Osteoblast (primary cell): Measurements from ENCODE around the gene KCNH6. TPM values are rescaled to one million over a fixed set of nuclear protein-coding genes. Genes with fewer than 3 reads are reported as not detected.

ENCODE experiments used
- DNase-seq: peaks from one replicate; pipeline ENCODE4 v3.0.0; 2011; ENCODE audit warnings: low spot score, mixed read lengths; ENCODE audit not compliant: insufficient read length; ENCODE audit errors: missing footprints
- H2AFZ ChIP-seq: 2 replicates; pipeline ENCODE4 v1.6.0; 2011; ENCODE audit warnings: mild to moderate bottlenecking, low read length
- H3K27ac ChIP-seq: 2 replicates; pipeline ENCODE4 v1.5.1; 2011; ENCODE audit warnings: mild to moderate bottlenecking, low read depth, low read length, moderate library complexity
- H3K27me3 ChIP-seq: 2 replicates; pipeline ENCODE4 v1.6.0; 2012; ENCODE audit warnings: mild to moderate bottlenecking, control low read depth, inconsistent platforms, low read length, moderate library complexity; ENCODE audit not compliant: insufficient read depth
- H3K36me3 ChIP-seq: 2 replicates; pipeline ENCODE4 v1.5.1; 2011; ENCODE audit warnings: mild to moderate bottlenecking, low read length, control low read depth, moderate library complexity; ENCODE audit not compliant: insufficient read depth
- H3K4me1 ChIP-seq: 2 replicates; pipeline ENCODE4 v1.5.1; 2011; ENCODE audit warnings: mild to moderate bottlenecking, low read length, control low read depth, moderate library complexity; ENCODE audit not compliant: insufficient read depth
- H3K4me2 ChIP-seq: 2 replicates; pipeline ENCODE4 v1.6.0; 2011; ENCODE audit warnings: mild to moderate bottlenecking, low read length; ENCODE audit not compliant: insufficient read depth
- H3K4me3 ChIP-seq: fragments of 200-600 bp; sonication (generic); 3 replicates; pipeline ENCODE4 v1.5.1; 2012; ENCODE audit warnings: mild to moderate bottlenecking, low read length, inconsistent platforms; ENCODE audit not compliant: insufficient read depth
- H3K79me2 ChIP-seq: 2 replicates; pipeline ENCODE4 v1.6.0; 2012; ENCODE audit warnings: mild to moderate bottlenecking, low read length, control low read depth, inconsistent platforms; ENCODE audit not compliant: insufficient read depth
- H3K9me3 ChIP-seq: 2 replicates; pipeline ENCODE4 v1.5.1; 2011; ENCODE audit warnings: low read depth, low read length, control low read depth
- H4K20me1 ChIP-seq: 2 replicates; pipeline ENCODE4 v1.6.0; 2012; ENCODE audit warnings: mild to moderate bottlenecking, low read length, control low read depth; ENCODE audit not compliant: insufficient read depth
- CTCF ChIP-seq: IDR thresholded peaks from 2 replicates; pipeline ENCODE4 v1.5.1; 2011; ENCODE audit warnings: mild to moderate bottlenecking, low read depth, low read length, moderate library complexity; ENCODE audit errors: extremely low read depth
- total RNA-seq: library from RNA; depleted of rRNA; stranded (reverse); fragments of >200 nt; gene quantifications from 2 replicates; pipeline ENCODE4 v1.2.3, GENCODE V29; 2012

KCNH6 gene
- total RNA-seq, 1 donor, result not detected

GRCh38 chr17:63519116-63519881 lies 3.9 kb upstream of the KCNH6 start:
- Histone ChIP-seq H3K36me3 (no peaks in the 10 kb centered on the region), H2AFZ (no peak overlapping the region), H3K9me3 (no peaks in the 10 kb centered on the region), H3K4me1 (peaks cover 9% of the 10 kb centered on the region), H3K4me3 (no peak overlapping the region), H3K27me3 (peaks cover 19% of the 10 kb centered on the region), H3K79me2 (no peaks in the 10 kb centered on the region), H4K20me1 (no peaks in the 10 kb centered on the region), H3K4me2 (no peak overlapping the region), H3K27ac (no peak overlapping the region)
- no peak for TF ChIP-seq CTCF
- no peak for DNase-seq

- Histone ChIP-seq H2AFZ (no peak overlapping the region), H3K4me3 (no peak overlapping the region), H3K9me3 (no peaks in the 10 kb centered on the region), H4K20me1 (no peaks in the 10 kb centered on the region), H3K79me2 (no peaks in the 10 kb centered on the region), H3K4me2 (no peak overlapping the region), H3K4me1 (peaks cover 9% of the 10 kb centered on the region), H3K36me3 (no peaks in the 10 kb centered on the region), H3K27me3 (peaks cover 19% of the 10 kb centered on the region), H3K27ac (no peak overlapping the region)
- DNase-seq, result peak; percentile 50
- TF ChIP-seq CTCF, result no peak
Measured at GRCh38 chr17:63519972-63520882, 2.9 kb upstream of the KCNH6 start.

GRCh38 chr17:63524051-63524450 lies 893 bp downstream of the KCNH6 start:
- H3K36me3 ChIP-seq, result no peaks in the 10 kb centered on the region
- no peak overlapping the region for H3K27ac ChIP-seq
- H3K4me2 ChIP-seq, result no peak overlapping the region
- DNase-seq, result peak; percentile 51
- no peak overlapping the region for H2AFZ ChIP-seq
- no peak for TF ChIP-seq CTCF
- H3K79me2 ChIP-seq, result no peaks in the 10 kb centered on the region
- no peaks in the 10 kb centered on the region for H4K20me1 ChIP-seq
- H3K9me3 ChIP-seq, result no peaks in the 10 kb centered on the region
- H3K4me1 ChIP-seq, result no peaks in the 10 kb centered on the region
- H3K4me3 ChIP-seq, result no peak overlapping the region
- peaks cover 34% of the 10 kb centered on the region for H3K27me3 ChIP-seq
